IPS DF 6.9 (cell line): ENCODE results near the gene NUP62CL.

Source experiments
- DNase-seq: peaks from one replicate; pipeline ENCODE4 v3.0.0-alpha.2; 2013; ENCODE audit warnings: low read depth, low spot score
- H3K27ac ChIP-seq: one replicate; pipeline ENCODE4 v1.5.1; 2013; ENCODE audit warnings: low read length, control low read depth
- H3K27me3 ChIP-seq: 2 replicates; pipeline ENCODE4 v1.6.1; 2013; ENCODE audit warnings: mild to moderate bottlenecking, low read length; ENCODE audit not compliant: control insufficient read depth, insufficient read depth
- H3K36me3 ChIP-seq: 2 replicates; pipeline ENCODE4 v1.6.1; 2013; ENCODE audit warnings: low read length; ENCODE audit not compliant: control insufficient read depth, insufficient read depth
- H3K4me1 ChIP-seq: 2 replicates; pipeline ENCODE4 v1.6.1; 2013; ENCODE audit warnings: low read length; ENCODE audit not compliant: control insufficient read depth, insufficient read depth
- H3K4me3 ChIP-seq: 2 replicates; pipeline ENCODE4 v1.5.1; 2013; ENCODE audit warnings: mild to moderate bottlenecking, low read length
- H3K9me3 ChIP-seq: 2 replicates; pipeline ENCODE4 v1.6.1; 2013; ENCODE audit warnings: low read length, inconsistent platforms; ENCODE audit not compliant: control insufficient read depth, insufficient read depth
- WGBS: extraction: QIAGEN DNeasy Blood & Tissue Kit; methylation state at CpG from one replicate; pipeline ENCODE4 v1.1.7; 2013; ENCODE audit warnings: mixed read lengths, missing lambda C conversion rate; ENCODE audit not compliant: insufficient read length, insufficient coverage; 5-methylcytosine and 5-hydroxymethylcytosine counted together

NUP62CL gene

DNA sequence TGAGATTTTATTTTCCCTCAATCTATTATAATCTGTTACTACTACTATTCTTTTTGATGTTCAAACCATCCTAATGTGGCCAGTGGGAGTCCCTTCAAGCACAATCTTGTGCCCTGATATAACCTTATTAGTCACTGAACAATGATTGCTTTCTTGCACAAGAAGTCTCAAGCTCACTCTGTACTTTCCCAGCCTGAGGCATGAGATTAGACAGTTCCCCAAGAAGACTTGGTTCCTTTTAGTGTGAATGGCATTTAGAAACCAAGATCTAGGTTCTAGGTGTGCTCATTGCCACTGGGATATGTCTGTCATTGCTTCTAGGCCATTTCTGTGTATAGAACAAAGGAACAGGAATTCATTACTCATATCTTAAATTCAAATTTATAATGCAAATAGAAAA, 59.6 kb downstream of the NUP62CL start:
- Histone ChIP-seq H3K27ac (no peak overlapping the region), H3K27me3 (no peaks in the 10 kb centered on the region), H3K4me3 (no peak overlapping the region), H3K9me3 (no peaks in the 10 kb centered on the region), H3K36me3 (no peaks in the 10 kb centered on the region), H3K4me1 (no peaks in the 10 kb centered on the region)
- no peak for DNase-seq

DNA sequence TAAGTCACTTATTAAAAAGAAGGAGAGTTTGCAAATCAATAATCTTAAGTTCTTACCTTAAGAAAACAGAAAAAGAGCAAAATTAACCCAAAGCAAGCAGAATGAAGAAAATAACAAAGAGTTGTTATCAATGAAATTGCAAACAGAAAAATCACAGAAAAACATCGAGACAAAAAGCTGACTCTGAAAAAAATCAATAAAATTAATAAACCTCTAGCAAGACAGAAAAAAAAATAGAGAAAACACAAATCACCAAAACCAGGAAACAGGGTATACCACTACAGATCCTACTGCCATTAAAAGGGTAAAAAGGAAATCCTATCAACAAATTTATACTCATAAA, 70.3 kb downstream of the NUP62CL start:
- DNase-seq = no peak
- Histone ChIP-seq H3K4me3 (no peak overlapping the region), H3K4me1 (no peaks in the 10 kb centered on the region), H3K9me3 (no peaks in the 10 kb centered on the region), H3K27me3 (no peaks in the 10 kb centered on the region), H3K27ac (no peak overlapping the region), H3K36me3 (no peaks in the 10 kb centered on the region)
- WGBS = no CpG with 5 or more reads among the region's 1 CpG

DNA sequence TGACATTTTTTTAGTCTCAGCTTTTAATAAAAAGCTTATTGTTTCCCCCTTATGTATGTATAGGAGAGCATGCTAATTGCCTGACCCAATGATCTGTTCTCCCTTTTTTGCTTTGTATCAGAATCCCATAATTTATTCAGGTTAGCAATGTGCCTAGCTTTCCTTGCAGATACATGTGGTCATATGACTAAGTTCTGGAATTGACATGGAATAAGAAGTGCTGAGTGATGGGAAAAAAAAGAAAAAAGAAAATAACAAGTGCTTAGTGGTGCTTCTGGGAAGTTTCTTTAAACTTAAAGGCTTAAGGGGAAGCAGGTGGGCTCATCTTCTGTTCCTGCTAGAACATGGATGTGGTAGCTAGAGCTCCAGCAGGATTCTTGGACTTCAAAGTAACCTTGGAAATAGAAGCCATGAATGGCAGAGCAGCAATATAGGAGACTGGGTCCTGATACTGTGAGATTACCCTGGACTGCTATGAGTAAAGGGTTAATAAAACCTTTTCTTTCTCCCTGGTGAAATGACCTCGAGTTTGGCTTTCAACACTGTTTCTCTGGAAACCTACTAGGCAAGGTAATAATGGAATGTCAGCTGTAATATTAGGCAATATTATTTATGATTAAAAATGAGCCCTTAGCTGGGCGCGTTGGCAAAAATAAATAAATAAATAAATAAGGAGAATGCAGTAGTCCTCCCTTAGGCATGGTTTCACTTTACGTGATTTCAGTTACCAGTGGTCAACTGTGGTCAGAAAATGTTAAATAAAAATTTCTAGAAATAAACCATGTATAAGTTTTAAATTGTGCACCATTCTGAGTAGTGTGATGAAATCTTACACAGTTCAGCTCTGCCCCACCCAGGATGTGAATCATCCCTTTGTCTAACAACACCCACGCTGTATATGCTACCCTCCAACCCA, 70.9 kb downstream of the NUP62CL start:
- no peak for DNase-seq
- H3K4me3 ChIP-seq = no peak overlapping the region
- no peaks in the 10 kb centered on the region for H3K4me1 ChIP-seq
- H3K27me3 ChIP-seq = no peaks in the 10 kb centered on the region
- H3K9me3 ChIP-seq = no peaks in the 10 kb centered on the region
- WGBS = no CpG with 5 or more reads among the region's 5 CpGs
- no peaks in the 10 kb centered on the region for H3K36me3 ChIP-seq
- no peak overlapping the region for H3K27ac ChIP-seq

DNA sequence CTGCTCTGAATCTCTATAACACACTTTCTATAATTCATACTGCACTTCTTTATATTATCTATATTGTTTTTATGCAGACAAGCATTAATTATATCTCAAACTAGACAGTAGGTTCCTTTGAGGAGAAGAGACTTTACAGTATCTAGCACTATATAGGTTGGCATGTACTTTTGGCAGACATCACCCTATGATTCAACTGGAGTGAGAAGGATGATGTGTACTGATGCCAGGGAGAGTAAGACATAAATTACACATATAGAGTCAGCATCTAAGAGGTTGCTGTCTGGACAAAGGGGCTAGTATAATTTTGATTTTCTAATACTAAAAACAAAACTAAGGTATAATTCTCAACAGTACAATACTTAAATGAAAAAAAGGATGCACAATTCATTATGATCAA, 82.5 kb downstream of the NUP62CL start:
- no peak for DNase-seq
- H3K27me3 ChIP-seq = no peaks in the 10 kb centered on the region
- no peaks in the 10 kb centered on the region for H3K36me3 ChIP-seq
- no peak overlapping the region for H3K27ac ChIP-seq
- no peaks in the 10 kb centered on the region for H3K9me3 ChIP-seq
- no peaks in the 10 kb centered on the region for H3K4me1 ChIP-seq
- no peak overlapping the region for H3K4me3 ChIP-seq

DNA sequence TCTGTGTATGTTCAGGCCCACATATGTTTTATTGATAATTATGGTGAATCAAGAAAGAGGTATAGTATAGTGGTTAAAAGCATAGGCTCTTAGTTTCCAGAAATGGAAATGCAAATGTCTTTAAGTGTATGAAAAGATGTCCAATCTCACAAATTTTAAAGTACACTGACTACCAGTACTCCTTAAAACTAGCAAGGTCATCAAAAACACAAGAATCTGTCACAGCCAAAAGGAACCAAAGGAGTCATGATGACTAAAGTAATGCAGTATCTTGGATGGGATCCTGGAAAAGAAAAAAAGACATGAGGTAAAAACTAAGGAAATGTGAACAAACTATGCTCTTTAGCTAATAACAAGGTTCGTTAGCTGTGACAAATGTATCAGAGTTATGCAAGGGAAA, 87.0 kb downstream of the NUP62CL start:
- no peaks in the 10 kb centered on the region for H3K4me1 ChIP-seq
- H3K36me3 ChIP-seq = peaks cover 3% of the 10 kb centered on the region; the same call in 1 of the 2 replicates
- H3K9me3 ChIP-seq = no peaks in the 10 kb centered on the region
- no peaks in the 10 kb centered on the region for H3K27me3 ChIP-seq
- no peak overlapping the region for H3K27ac ChIP-seq
- no CpG with 5 or more reads among the region's 1 CpG for WGBS
- H3K4me3 ChIP-seq = no peak overlapping the region
- DNase-seq = no peak

DNA sequence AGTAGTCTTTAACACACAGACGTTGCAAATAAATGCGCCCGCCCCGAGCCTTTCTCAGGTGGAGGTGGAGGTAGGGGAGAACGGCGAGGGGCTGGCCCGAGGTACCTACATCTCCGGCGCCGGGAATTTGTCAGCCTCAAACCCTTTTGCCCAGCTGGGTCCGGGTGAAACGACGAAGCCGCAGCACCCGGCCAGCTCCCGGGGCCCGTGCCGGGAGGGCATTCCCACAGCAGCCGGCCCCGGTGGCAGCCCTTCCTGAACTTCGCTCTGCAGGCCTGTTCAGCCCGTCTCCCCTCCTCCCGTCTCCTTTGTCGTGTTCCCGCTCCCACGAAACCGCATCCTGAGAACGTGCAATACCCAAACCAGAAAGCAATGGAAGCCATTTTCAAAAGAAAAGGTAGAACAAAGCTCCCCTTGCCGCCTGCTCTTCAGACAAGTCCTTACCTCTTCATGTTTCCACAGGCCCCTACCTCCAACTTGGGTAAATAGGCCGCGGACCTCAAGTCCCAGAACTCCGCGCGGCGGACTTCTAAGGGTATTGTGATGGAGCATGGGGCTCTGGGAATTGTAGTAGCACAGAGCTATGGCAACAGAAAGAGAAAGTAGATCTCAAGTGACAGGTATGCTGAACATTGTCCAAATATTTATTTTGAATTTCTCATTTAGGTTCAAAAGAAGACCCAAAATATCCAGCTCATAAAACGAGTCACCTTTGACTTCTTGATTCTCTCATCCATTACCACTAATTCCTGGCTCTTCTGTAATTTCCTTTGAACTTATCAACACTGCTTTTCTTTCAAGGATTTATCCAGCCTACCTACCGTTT, 87.7 kb downstream of the NUP62CL start, which contains the start of gene RBM41:
TSS of gene RBM41 (minus strand) at position 501 of the 826 bp plus-strand sequence. CDS start at position 452, 49 bp downstream.
- Histone ChIP-seq H3K27me3 (no peaks in the 10 kb centered on the region), H3K4me3 (peak within 1 kb of the TSS; percentile 74; the same call in 1 of the 2 replicates), H3K4me1 (no peaks in the 10 kb centered on the region), H3K36me3 (peaks cover 3% of the 10 kb centered on the region; the same call in 1 of the 2 replicates), H3K27ac (no peak within 1 kb of the TSS), H3K9me3 (no peaks in the 10 kb centered on the region)
- peak; percentile 13 for DNase-seq
- WGBS = no CpG with 5 or more reads among the region's 37 CpGs

DNA sequence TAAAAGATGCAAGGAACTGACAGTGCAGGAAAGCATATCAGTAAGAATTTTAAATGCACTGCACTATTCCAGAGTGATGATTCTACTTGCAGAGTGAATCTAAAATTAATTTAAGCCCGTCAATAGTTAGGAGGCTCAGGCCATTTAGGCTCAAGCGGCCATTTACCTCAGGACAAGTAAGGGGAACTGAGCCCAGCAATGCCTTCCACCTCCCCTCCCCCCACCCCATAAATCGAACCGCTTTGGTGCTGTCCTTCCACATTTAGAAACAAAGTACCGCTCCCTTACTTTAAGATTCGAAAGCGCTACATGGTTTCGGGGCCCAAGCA, 88.3 kb downstream of the NUP62CL start:
- Histone ChIP-seq H3K4me1 (no peaks in the 10 kb centered on the region), H3K9me3 (no peaks in the 10 kb centered on the region), H3K27ac (no peak overlapping the region), H3K36me3 (peaks cover 3% of the 10 kb centered on the region; the same call in 1 of the 2 replicates), H3K4me3 (peak overlapping the region; percentile 74; the same call in 1 of the 2 replicates), H3K27me3 (no peaks in the 10 kb centered on the region)
- WGBS = no CpG with 5 or more reads among the region's 8 CpGs
- DNase-seq = no peak

DNA sequence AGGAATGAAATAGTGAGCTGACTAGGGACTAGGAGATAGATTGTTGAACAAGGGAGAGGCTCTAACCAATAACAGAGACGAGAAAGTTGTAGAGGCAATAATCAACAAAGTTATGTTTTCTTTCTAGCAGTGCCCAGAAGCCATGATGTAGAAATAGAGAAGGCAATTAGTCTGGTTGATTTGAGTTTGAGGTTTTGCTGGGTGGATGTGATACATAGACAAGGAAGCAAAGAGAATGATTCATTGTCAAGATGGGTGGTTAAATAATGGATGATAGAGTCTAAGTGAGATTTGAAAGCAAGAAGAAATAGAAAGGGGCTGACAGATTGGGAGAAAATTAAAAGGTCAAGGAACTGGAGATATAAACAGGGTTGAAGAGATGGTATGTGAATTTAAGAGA, 98.8 kb downstream of the NUP62CL start:
- no CpG with 5 or more reads among the region's 1 CpG for WGBS
- no peaks in the 10 kb centered on the region for H3K4me1 ChIP-seq
- H3K27me3 ChIP-seq = no peaks in the 10 kb centered on the region
- no peaks in the 10 kb centered on the region for H3K9me3 ChIP-seq
- no peak overlapping the region for H3K4me3 ChIP-seq
- no peaks in the 10 kb centered on the region; the same call in 1 of the 2 replicates for H3K36me3 ChIP-seq
- DNase-seq = no peak
- no peak overlapping the region for H3K27ac ChIP-seq

DNA sequence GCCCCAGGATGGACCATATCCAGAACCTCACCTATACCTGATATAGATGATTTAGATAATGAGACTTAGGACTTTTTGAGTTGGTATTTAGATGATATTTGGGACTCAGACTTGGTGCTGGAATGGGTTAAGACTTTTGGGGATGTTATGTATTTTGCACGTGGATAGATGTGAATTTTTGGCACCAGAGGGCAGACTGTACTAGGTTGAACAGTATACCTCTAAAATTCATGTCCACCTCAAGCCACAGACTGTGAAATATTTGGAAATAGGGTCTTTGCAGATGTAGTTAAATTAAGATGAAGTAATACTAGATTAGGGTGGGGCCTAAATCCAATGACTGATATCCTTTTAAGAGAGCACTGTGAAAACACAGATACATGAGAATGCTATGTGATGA, 103.3 kb downstream of the NUP62CL start:
- no CpG with 5 or more reads among the region's 1 CpG for WGBS
- Histone ChIP-seq H3K27ac (no peak overlapping the region), H3K4me1 (no peaks in the 10 kb centered on the region), H3K36me3 (no peaks in the 10 kb centered on the region), H3K4me3 (no peak overlapping the region), H3K9me3 (no peaks in the 10 kb centered on the region), H3K27me3 (no peaks in the 10 kb centered on the region)
- DNase-seq = no peak

DNA sequence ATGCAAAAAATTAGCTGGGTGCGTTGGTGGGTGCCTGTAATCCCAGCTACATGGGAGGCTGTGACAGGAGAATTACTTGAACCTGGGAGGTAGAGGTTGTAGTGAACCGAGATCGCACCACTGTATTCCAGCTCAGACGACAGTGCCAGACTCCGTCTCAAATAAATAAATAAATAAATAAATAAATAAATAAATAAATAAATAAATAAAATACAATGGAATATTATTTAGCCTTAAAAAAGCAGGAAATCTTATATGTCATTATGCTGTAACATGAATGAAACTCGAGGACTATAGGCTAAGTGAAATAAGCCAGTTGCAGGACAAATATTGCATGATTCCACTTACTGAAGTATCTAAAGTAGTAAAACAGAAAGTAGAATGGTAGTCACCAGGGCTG, 130.1 kb downstream of the NUP62CL start:
- H3K9me3 ChIP-seq = no peaks in the 10 kb centered on the region
- no peaks in the 10 kb centered on the region for H3K4me1 ChIP-seq
- no peak for DNase-seq
- no CpG with 5 or more reads among the region's 6 CpGs for WGBS
- H3K27me3 ChIP-seq = no peaks in the 10 kb centered on the region
- H3K36me3 ChIP-seq = no peaks in the 10 kb centered on the region
- no peak overlapping the region for H3K4me3 ChIP-seq
- H3K27ac ChIP-seq = no peak overlapping the region
